ENCODE results near the gene COL19A1.
A peak's percentile ranks its signal among the peaks of the same experiment; 100 is the strongest.
"Not testable (repeated sequence)": the region's sequence is repeated elsewhere in the genome, so short reads cannot be mapped to it uniquely, and the experiment has no call there.

COL19A1 gene

GRCh38 chr6:69866351-69866769 is at the start of gene COL19A1:
TSS of gene COL19A1 (plus strand) at chr6:69866556. CDS start at chr6:69879568, 13,012 bp downstream.
- no peak for DNase-seq (ENCODE audit: low spot score)

GRCh38 chr6:69816569-69816968 is 49.8 kb upstream of the COL19A1 start:
- peak; percentile 27 for DNase-seq (ENCODE audit: low spot score)

- DNase-seq (ENCODE audit: low spot score): no peak
Observed at GRCh38 chr6:69817358-69817757, 49.0 kb upstream of the COL19A1 start.

- DNase-seq (ENCODE audit: low spot score): no peak
Observed at GRCh38 chr6:69818223-69818930, 48.0 kb upstream of the COL19A1 start.

- DNase-seq (ENCODE audit: low spot score): no peak
Observed at GRCh38 chr6:69819138-69819537, 47.2 kb upstream of the COL19A1 start.

- no peak for DNase-seq (ENCODE audit: low spot score)
Observed at GRCh38 chr6:69820018-69820417, 46.3 kb upstream of the COL19A1 start.

GRCh38 chr6:69820438-69820837 is 45.9 kb upstream of the COL19A1 start:
- DNase-seq (ENCODE audit: low spot score): no peak

GRCh38 chr6:69824355-69824754 is 42.0 kb upstream of the COL19A1 start:
- DNase-seq (ENCODE audit: low spot score): not testable (repeated sequence)

- DNase-seq (ENCODE audit: low spot score): no peak
Observed at GRCh38 chr6:69825904-69826303, 40.5 kb upstream of the COL19A1 start.

GRCh38 chr6:69827276-69827893 is 39.0 kb upstream of the COL19A1 start:
- DNase-seq (ENCODE audit: low spot score): no peak

- DNase-seq (ENCODE audit: low spot score): no peak
Observed at GRCh38 chr6:69832558-69832957, 33.8 kb upstream of the COL19A1 start.

GRCh38 chr6:69835414-69836179 is 30.8 kb upstream of the COL19A1 start:
- peak; percentile 72 for DNase-seq (ENCODE audit: low spot score)

GRCh38 chr6:69841862-69842261 is 24.5 kb upstream of the COL19A1 start:
- no peak for DNase-seq (ENCODE audit: low spot score)

GRCh38 chr6:69843189-69843588 is 23.2 kb upstream of the COL19A1 start:
- DNase-seq (ENCODE audit: low spot score): no peak

GRCh38 chr6:69846312-69846711 is 20.0 kb upstream of the COL19A1 start:
- DNase-seq (ENCODE audit: low spot score): no peak

- no peak for DNase-seq (ENCODE audit: low spot score)
Observed at GRCh38 chr6:69846770-69847491, 19.4 kb upstream of the COL19A1 start.

- DNase-seq (ENCODE audit: low spot score): no peak
Observed at GRCh38 chr6:69847492-69847788, 18.9 kb upstream of the COL19A1 start.

GRCh38 chr6:69848552-69848951 is 17.8 kb upstream of the COL19A1 start:
- no peak for DNase-seq (ENCODE audit: low spot score)

GRCh38 chr6:69852706-69853105 is 13.7 kb upstream of the COL19A1 start:
- DNase-seq (ENCODE audit: low spot score): no peak

GRCh38 chr6:69861986-69862385 is 4.4 kb upstream of the COL19A1 start:
- no peak for DNase-seq (ENCODE audit: low spot score)

- DNase-seq (ENCODE audit: low spot score): no peak
Observed at GRCh38 chr6:69863766-69864165, 2.6 kb upstream of the COL19A1 start.

GRCh38 chr6:69865126-69865525 is 1.2 kb upstream of the COL19A1 start:
- no peak for DNase-seq (ENCODE audit: low spot score)

Data from pons (tissue), 1 donor.